GM23248 (cell line): ENCODE measurements around the gene CCNJL.

Source experiments
- EZH2 ChIP-seq: fragments of 200-600 bp; sonication (generic); IDR thresholded peaks from 2 replicates; pipeline ENCODE4 v1.6.1; 2018; ENCODE audit warnings: antibody characterized with exemption, mild to moderate bottlenecking; ENCODE audit not compliant: insufficient read depth, poor library complexity, severe bottlenecking
- EZH2phosphoT487 ChIP-seq: fragments of 200-600 bp; sonication (generic); IDR thresholded peaks from 2 replicates; pipeline ENCODE4 v1.6.1; 2018; ENCODE audit warnings: antibody characterized with exemption, moderate library complexity, mild to moderate bottlenecking, low read depth; ENCODE audit not compliant: insufficient read depth

GRCh38 chr5:160245506-160246086 is 66.8 kb downstream of the CCNJL start:
- TF ChIP-seq EZH2phosphoT487 (no peak), EZH2 (no peak)
